ENCODE results near the gene LRRC37A3.
"Not testable (repeated sequence)": the region's sequence is repeated elsewhere in the genome, so short reads cannot be mapped to it uniquely, and the experiment has no call there.

GRCh38 chr17:64808178-64808977 lies 110.9 kb downstream of the LRRC37A3 start:
- not testable (repeated sequence) for TF ChIP-seq CTCF (IDR thresholded peaks at IDR 0.05 in 2 of 3, conservative IDR thresholded peaks at IDR 0.05 in 1 of 3; ENCODE audit: borderline replicate concordance in 1 of 3, insufficient read depth in 1 of 3, low read depth in 2 of 3, low read length in 2 of 3); RAD21 (IDR thresholded peaks at IDR 0.05; ENCODE audit: low read depth); YY1 (IDR thresholded peaks at IDR 0.05; ENCODE audit: extremely low read depth, insufficient replicate concordance, low read depth, low read length); SRF (IDR thresholded peaks at IDR 0.05; ENCODE audit: low read depth); REST (IDR thresholded peaks at IDR 0.05; ENCODE audit: low read depth); POLR2A (IDR thresholded peaks at IDR 0.05; ENCODE audit: borderline replicate concordance, extremely low read depth, insufficient read depth, insufficient read length); ZFX (IDR thresholded peaks at IDR 0.05); EZH2phosphoT487 (IDR thresholded peaks at IDR 0.05; ENCODE audit: borderline replicate concordance); EZH2 (IDR thresholded peaks at IDR 0.05); CEBPB (IDR thresholded peaks at IDR 0.05; ENCODE audit: low read depth); TCF7L2 (IDR thresholded peaks at IDR 0.05; ENCODE audit: borderline replicate concordance, extremely low read depth, insufficient read depth, insufficient read length)

All from HCT116 (cell line).